Ecto neural progenitor cell (in vitro differentiated cells): ENCODE results near the gene LIMCH1.

Experiments
- DNase-seq: peaks from one replicate; pipeline ENCODE4 v3.0.0-alpha.2; 2018; ENCODE audit warnings: low spot score

LIMCH1 gene

DNA sequence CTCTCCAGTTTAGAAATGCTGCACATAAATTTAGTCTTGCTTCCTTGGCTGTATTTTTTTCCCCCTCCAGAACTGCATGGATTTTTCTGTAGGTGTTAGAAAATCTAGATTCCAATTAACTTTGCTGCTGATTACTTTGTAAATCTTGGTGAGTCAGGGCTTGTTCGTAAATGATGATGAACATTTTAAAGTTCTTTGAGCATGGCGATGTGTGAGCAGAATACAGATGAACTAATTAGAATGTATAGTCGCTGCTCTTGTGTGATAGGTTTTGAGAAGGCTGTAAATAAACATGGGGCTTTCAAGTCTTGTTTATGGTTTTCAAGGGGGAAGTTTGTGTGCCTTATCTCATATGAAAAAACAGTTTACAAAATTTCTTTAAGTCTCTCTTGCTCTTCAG, 23.3 kb downstream of the LIMCH1 start:
- DNase-seq: no peak

DNA sequence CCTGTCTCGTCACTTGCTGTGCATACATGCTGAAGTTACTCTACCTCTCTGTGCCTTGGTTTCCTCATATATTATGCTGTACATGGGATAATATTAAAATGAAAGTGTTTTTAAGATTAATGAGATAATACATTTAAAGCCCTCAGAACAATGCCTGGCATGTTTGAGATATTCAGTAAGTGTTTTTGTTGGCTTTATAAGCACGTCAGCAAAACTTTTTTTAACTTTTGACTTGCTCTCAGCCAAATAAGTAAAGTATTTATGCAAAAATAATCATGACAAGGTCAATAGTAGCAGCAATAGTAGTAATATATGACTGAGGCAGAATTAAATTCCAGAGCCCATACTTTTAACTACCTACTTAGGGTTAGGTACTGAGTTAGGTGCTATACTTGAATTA, 29.2 kb downstream of the LIMCH1 start:
- DNase-seq: no peak

- no peak for DNase-seq
Observed at GRCh38 chr4:41568363-41568762, 30.4 kb downstream of the LIMCH1 start.

DNA sequence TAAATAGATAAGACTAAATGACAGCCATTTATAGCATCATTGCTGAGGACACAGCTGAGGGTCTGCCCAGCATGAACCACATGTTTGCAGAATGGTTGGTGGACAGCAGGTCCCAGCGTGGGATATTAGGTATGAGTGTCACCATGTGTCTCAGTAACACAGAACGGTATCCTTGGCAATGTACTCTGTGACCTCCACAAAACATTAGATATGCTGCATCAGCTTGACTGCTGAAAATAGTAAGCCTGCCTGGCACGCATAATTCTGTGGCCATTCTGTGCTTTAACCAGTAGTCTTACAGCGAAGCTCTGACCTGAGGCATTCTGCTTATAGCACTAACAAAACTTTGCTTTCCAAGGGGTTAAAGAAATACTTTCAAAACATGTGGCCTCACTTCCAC, 32.0 kb downstream of the LIMCH1 start:
- DNase-seq: no peak

- DNase-seq: no peak
Observed at GRCh38 chr4:41571422-41571821, 33.5 kb downstream of the LIMCH1 start.

DNA sequence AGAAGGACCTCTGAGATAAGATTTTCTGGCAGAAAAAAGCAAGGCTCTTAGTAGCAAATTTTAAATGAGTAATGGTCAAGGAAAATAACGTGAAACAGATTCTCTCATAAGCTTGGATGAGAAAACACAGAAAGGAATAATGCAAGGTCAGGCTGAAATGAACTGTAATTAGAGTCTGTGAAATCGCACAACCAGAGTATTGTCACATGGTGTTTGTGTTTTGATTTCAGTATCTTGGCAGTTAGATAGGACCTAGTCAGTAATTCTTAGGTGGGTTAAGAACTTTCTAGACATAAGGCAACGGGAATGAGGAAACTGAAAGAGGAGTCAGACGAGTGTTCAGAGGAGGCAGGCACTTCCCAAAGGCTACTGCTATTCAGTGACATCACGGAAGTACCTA, 34.6 kb downstream of the LIMCH1 start:
- DNase-seq: no peak

- no peak for DNase-seq
Observed at GRCh38 chr4:41572956-41573355, 35.0 kb downstream of the LIMCH1 start.

DNA sequence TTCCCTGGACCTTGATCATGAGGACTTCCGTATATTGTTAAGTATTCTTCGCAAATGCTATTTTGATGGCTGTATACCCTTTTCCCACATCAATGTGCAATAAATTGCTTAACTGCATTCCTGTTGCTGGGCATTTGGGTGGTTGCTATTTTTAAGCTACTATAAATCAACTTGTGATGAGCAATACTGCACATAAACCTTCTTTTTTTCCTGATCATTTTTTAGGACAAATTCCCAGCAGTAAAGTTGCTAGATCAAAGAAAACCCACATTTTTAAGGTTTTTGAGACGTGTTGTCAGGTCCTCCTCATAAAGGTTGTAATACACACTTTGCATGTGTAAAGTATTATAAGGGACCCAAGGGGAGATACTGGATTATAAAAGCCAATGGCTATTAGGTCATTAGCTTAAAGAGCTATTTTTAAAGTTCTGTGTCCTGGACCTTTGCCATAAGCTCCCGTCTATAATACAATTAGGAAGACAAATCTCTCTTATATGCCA, 35.6 kb downstream of the LIMCH1 start:
- DNase-seq: no peak

DNA sequence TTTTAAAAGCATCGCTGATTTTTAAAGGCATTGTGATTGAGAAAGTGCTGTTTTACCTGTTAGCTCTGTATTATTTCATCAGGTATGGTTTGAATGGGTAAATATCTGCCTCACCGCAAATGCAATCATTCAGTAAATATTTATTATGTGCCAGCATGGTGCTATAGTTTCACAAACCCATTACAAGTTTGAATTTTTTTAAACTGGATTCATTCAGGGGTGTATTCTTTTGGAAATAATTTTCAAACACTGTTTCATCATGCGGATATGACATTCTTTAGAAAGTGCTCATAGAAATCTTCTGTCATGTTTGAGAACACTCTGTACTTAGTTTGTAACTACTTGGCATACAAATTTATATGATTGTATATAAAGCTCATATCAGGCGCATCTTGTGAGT, 37.2 kb downstream of the LIMCH1 start:
- no peak for DNase-seq

- DNase-seq: no peak
Observed at GRCh38 chr4:41575665-41576064, 37.7 kb downstream of the LIMCH1 start.

- DNase-seq: no peak
Observed at GRCh38 chr4:41579043-41579442, 41.1 kb downstream of the LIMCH1 start.

DNA sequence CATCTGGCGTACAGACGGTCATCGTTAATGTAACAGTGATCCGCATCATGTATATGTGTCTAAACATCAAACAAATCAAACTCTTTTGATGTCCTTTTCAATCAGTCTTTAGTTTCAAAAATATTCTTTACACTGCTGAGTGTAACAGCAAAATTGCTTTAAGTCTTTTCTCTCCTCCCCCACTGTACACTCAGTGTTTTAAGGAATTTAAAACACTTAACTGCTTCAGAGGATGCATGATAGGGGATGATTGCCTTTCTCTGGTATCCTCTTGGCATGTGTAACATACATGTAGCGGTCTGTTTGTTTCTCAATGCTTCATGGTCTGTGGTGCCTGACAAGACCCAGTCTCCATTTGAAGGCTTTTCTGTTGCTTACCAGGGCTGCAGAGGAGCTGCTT, 41.6 kb downstream of the LIMCH1 start:
- DNase-seq: no peak

DNA sequence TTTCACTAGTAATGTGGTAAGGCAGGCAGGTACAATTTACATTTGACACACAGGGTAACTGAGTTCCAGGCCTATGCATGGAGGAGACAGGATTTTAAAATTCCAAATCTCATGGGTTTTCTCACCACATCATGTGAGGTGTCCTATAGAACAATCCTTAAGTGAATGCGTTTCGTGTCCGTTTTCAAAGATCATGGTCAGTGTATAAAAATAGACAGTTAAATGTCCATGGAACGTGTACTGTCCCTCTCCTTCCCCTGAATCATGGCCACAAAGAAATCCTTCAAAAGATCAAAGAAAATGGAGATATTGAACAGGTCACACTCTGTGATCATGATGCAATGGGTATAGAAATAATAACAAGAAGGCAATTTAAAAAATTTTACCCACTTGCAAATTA, 42.0 kb downstream of the LIMCH1 start:
- no peak for DNase-seq

- DNase-seq: no peak
Observed at GRCh38 chr4:41586675-41587225, 48.8 kb downstream of the LIMCH1 start.

DNA sequence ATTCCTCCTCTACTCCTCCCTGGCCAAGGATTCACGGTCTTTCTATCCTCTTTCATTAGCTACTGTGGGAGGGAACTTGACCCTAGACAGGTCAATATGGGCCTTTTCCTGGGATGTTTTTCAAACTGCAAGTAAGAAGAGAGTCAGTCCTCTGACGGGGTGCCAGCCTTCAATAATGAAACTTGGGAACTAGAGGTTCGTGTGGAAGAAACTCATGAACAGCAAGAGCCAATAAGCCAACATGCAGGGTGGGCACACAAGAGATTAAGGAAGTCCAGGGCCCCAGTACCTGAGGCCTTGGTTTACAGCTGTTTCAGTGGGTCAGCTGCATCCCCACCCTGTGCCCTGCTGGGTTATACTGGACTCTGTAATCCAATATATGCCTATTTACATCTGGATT, 49.3 kb downstream of the LIMCH1 start:
- DNase-seq: no peak

DNA sequence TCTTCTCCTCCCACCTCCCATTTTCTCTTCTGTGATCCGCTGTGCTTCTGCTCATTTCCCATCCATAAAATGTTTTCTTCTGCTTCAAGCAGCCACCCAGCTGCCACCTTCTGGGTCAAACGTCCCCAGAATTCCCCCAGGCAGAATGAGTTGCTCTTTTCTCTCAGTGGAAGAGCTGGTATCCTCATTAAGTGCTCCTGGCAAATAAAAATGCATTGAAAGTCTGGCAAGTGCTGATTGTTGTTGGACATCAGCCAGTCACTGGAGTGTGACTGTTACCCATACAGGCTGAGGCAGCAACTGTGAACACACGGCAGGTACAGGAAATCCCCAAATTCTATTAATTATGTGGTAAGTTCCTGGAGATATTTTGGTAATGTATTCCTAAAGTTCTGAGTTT, 52.6 kb downstream of the LIMCH1 start:
- DNase-seq: no peak

DNA sequence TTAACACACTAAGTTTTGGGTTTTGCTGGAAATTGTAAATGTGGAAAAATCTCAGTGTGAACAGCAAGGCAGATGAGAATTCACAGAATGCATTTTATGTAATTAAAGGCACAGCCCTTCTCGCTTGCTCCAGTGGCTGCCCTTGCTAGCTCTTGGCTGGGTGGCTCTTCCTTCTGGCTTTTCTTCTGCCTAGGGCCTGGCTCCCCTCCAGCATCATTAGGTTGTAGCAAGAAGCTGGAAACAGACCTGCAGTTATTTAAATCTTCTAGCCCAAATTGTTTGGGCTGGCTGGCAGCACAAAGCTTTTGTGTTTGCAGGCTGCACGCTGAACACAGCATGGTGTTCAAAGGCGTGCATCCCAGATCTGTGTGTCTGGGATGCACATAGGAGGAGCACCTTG, 56.5 kb downstream of the LIMCH1 start:
- DNase-seq: no peak

DNA sequence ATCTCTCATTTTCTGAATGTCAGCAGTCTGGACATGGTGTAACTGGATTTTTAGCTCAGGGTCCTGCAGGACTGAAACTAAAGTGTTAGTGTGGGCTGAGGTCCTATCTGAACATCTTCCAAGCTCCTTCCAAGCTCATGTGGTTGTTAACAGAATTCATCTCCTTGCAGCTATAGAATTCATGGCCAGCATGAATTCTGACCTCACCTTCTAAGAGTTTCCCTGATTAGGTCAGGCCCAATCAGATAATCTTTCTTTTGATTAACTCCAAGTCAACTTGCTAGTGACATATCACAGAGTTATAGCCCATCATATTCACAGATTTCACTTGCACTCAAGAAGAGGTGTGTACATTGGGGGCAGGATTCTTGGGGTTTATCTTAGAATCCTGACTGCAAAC, 59.5 kb downstream of the LIMCH1 start:
- DNase-seq: no peak

DNA sequence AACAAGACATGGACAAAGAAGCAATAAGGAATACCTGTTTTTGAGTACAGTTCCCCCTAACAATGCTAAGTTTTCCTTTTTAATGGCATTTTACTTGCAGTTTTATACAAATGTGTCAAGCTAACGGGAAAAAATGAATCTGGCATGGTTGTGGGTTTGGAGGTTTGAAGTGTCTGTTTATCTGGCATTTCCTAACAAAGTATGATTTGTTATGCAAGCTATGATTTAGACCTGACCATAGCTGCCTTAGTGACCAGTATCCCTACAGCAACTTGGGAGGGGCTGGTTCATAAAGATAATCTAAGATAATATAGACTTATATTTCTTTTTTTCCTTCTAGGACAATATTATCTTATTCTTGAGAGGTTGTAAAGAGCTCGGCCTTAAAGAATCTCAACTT, 60.6 kb downstream of the LIMCH1 start:
- no peak for DNase-seq

GRCh38 chr4:41599192-41599786, 61.3 kb downstream of the LIMCH1 start:
- DNase-seq: no peak

DNA sequence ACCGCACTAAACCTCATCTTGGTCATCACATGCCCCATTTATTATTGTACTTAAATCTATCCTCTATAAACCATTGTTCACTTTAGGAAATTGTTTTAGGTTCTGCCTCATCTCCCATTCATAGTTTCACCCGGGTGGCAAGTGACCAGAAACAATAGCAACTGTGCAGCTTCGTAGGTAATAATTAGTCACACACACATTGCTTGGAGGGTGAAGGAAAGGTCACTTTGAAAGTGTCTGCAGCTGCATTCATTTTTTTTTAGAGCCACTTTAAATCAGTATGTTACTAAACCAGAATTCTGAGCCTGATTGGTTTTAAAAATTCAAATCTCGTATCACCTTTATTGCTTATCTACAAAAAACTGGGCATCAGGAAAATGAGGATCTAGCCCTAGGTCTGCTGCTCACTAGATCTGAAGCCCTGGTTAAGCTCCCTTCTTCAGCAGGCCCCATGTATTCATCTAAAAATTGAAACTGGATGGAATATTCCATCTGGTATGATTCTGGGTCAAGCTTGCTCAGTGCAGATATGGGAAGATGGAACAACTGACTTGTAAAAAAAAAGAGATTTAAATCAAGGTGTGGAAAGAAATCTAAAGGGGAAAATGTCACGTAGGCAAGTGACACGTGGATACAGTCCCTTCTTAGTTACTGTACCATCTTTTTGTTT, 62.4 kb downstream of the LIMCH1 start:
- no peak for DNase-seq

DNA sequence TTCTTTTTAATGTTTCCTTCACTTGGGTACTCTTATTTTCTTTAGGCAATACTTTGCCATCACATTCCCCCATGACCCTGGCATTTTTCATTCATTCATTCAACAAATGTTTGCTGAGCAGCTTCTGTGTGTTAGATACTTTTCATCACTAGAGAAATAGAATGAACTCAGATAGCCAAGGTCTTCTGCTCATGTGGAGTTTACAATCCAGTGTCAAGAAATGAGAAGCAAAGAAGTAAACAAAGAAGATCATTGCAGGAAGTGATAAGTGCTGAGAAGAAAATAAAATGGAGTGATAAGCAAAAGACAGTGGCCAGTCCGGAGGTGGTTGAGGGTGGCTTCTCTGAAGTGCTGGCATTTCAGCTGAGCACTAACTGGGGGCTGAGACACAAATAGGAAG, 63.1 kb downstream of the LIMCH1 start:
- DNase-seq: no peak

DNA sequence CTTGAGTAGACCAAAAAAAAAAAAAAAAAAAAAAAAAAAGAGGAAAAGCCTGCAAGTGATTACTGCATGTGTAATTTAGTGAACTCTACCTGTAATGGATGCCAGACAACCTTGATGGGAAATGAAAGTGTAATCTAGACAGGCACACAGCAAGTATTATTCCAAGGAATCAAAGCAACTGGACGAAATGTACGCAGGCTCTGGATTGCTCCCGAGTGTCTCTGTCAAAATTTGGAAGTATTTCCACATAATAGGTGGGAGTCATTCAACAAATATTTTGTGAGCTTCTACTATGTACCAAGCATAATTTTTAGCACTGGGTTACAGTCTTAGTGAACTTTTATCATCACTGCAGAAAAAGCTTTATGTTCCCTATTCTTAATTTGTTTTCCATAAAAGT, 64.2 kb downstream of the LIMCH1 start:
- DNase-seq: no peak
